22Rv1 (cell line): Measurements from ENCODE around the gene MLH3.

Experiments used
- CTCF ChIP-seq: fragments of 450-650 bp; IDR thresholded peaks from 2 replicates; pipeline ENCODE4 v1.5.1; 2017; ENCODE audit warnings: mild to moderate bottlenecking
- ZFX ChIP-seq: fragments of 450-650 bp; IDR thresholded peaks from 2 replicates; pipeline ENCODE4 v1.6.1; 2017; ENCODE audit warnings: antibody characterized with exemption, borderline replicate concordance

- TF ChIP-seq CTCF = no peak
- TF ChIP-seq ZFX = no peak
Observed at GRCh38 chr14:75094896-75095295, 43.6 kb upstream of the MLH3 start.
